HEK293 (cell line): ENCODE results near the gene FES.
A peak's percentile ranks its signal among the peaks of the same experiment; 100 is the strongest.

Experiments
- ATF2 ChIP-seq: fragments of 450-650 bp; formaldehyde crosslinking; IDR thresholded peaks from 2 replicates; pipeline ENCODE4 v1.5.1; 2016; ENCODE audit warnings: missing biosample characterization, missing genetic modification characterization, low read depth
- GLI2 ChIP-seq: fragments of 450-650 bp; formaldehyde crosslinking; IDR thresholded peaks from 2 replicates; pipeline ENCODE4; 2017; ENCODE audit warnings: missing biosample characterization, missing genetic modification characterization, low read depth, borderline replicate concordance
- MYNN ChIP-seq: fragments of 450-650 bp; formaldehyde crosslinking; IDR thresholded peaks from 2 replicates; pipeline ENCODE4 v1.5.1; 2016; ENCODE audit warnings: missing biosample characterization, missing genetic modification characterization, borderline replicate concordance
- OVOL3 ChIP-seq: fragments of 450-650 bp; formaldehyde crosslinking; IDR thresholded peaks from 2 replicates; pipeline ENCODE4 v1.5.1; 2016; ENCODE audit warnings: missing biosample characterization, missing genetic modification characterization
- SP2 ChIP-seq: fragments of 450-650 bp; formaldehyde crosslinking; IDR thresholded peaks from 2 replicates; pipeline ENCODE4 v1.5.1; 2016; ENCODE audit warnings: missing biosample characterization, missing genetic modification characterization
- ZEB2 ChIP-seq: fragments of 450-650 bp; formaldehyde crosslinking; IDR thresholded peaks from 2 replicates; pipeline ENCODE4 v1.5.1; 2016; ENCODE audit warnings: missing biosample characterization, missing genetic modification characterization
- ZFHX2 ChIP-seq: fragments of 450-650 bp; formaldehyde crosslinking; conservative IDR thresholded peaks from 2 replicates; pipeline ENCODE4 v1.5.1; 2016; ENCODE audit warnings: missing biosample characterization, missing genetic modification characterization
- ZFP69B ChIP-seq: fragments of 450-650 bp; formaldehyde crosslinking; IDR thresholded peaks from 2 replicates; pipeline ENCODE4 v1.5.1; 2016; ENCODE audit warnings: missing biosample characterization, missing genetic modification characterization
- ZNF174 ChIP-seq: fragments of 450-650 bp; formaldehyde crosslinking; IDR thresholded peaks from 2 replicates; pipeline ENCODE4 v1.5.0; 2017; ENCODE audit warnings: missing biosample characterization, mild to moderate bottlenecking, missing genetic modification characterization
- ZNF239 ChIP-seq: fragments of 450-650 bp; formaldehyde crosslinking; IDR thresholded peaks from 2 replicates; pipeline ENCODE4 v1.5.1; 2016; ENCODE audit warnings: missing biosample characterization, missing genetic modification characterization
- ZNF324 ChIP-seq: fragments of 450-650 bp; formaldehyde crosslinking; IDR thresholded peaks from 2 replicates; pipeline ENCODE4 v1.5.1; 2016; ENCODE audit warnings: missing biosample characterization, missing genetic modification characterization
- ZNF341 ChIP-seq: fragments of 450-650 bp; formaldehyde crosslinking; IDR thresholded peaks from 2 replicates; pipeline ENCODE4; 2016; ENCODE audit warnings: low read depth, missing biosample characterization, missing genetic modification characterization
- ZNF391 ChIP-seq: fragments of 450-650 bp; formaldehyde crosslinking; IDR thresholded peaks from 2 replicates; pipeline ENCODE4 v1.5.1; 2016; ENCODE audit warnings: low read depth, missing biosample characterization, missing genetic modification characterization, borderline replicate concordance
- ZNF433 ChIP-seq: fragments of 450-650 bp; formaldehyde crosslinking; IDR thresholded peaks from 2 replicates; pipeline ENCODE4 v1.5.1; 2016; ENCODE audit warnings: missing biosample characterization, missing genetic modification characterization, low read depth
- ZNF513 ChIP-seq: fragments of 450-650 bp; IDR thresholded peaks from 2 replicates; pipeline ENCODE4 v1.5.1; 2018; ENCODE audit warnings: missing biosample characterization, missing genetic modification characterization
- ZNF792 ChIP-seq: fragments of 450-650 bp; formaldehyde crosslinking; IDR thresholded peaks from 2 replicates; pipeline ENCODE4 v1.5.1; 2016; ENCODE audit warnings: missing biosample characterization, missing genetic modification characterization
- ZNF830 ChIP-seq: fragments of 450-650 bp; IDR thresholded peaks from 2 replicates; pipeline ENCODE4 v1.5.0; 2018; ENCODE audit warnings: missing biosample characterization, missing genetic modification characterization, low read depth, mild to moderate bottlenecking, moderate library complexity
- ZNF837 ChIP-seq: fragments of 450-650 bp; formaldehyde crosslinking; IDR thresholded peaks from 2 replicates; pipeline ENCODE4 v1.5.1; 2016; ENCODE audit warnings: missing biosample characterization, missing genetic modification characterization
- ZNF843 ChIP-seq: fragments of 450-650 bp; formaldehyde crosslinking; IDR thresholded peaks from 2 replicates; pipeline ENCODE4 v1.5.1; 2016; ENCODE audit warnings: missing biosample characterization, missing genetic modification characterization
- ZSCAN30 ChIP-seq: fragments of 450-650 bp; IDR thresholded peaks from 2 replicates; pipeline ENCODE4 v1.5.1; 2018; ENCODE audit warnings: missing biosample characterization, mild to moderate bottlenecking, missing genetic modification characterization, moderate library complexity
- ZSCAN5A ChIP-seq: fragments of 450-650 bp; formaldehyde crosslinking; IDR thresholded peaks from 2 replicates; pipeline ENCODE4 v1.5.1; 2016; ENCODE audit warnings: missing biosample characterization, missing genetic modification characterization
- TF ChIP-seq, protein P1 (sequence below): fragments of 450-650 bp; formaldehyde crosslinking; IDR thresholded peaks from 2 replicates; pipeline ENCODE4 v1.5.1; 2016; ENCODE audit warnings: missing biosample characterization, missing genetic modification characterization
- TF ChIP-seq, protein P2 (sequence below): fragments of 450-650 bp; formaldehyde crosslinking; IDR thresholded peaks from 2 replicates; pipeline ENCODE4 v1.5.1; 2016; ENCODE audit warnings: missing biosample characterization, missing genetic modification characterization, borderline replicate concordance
- TF ChIP-seq, protein P3 (sequence below): fragments of 450-650 bp; formaldehyde crosslinking; IDR thresholded peaks from 2 replicates; pipeline ENCODE4 v1.5.1; 2016; ENCODE audit warnings: missing biosample characterization, missing genetic modification characterization
- TF ChIP-seq, protein P4 (sequence below): fragments of 450-650 bp; formaldehyde crosslinking; IDR thresholded peaks from 2 replicates; pipeline ENCODE4 v1.5.1; 2016; ENCODE audit warnings: missing biosample characterization, missing genetic modification characterization

Gene FES

DNA sequence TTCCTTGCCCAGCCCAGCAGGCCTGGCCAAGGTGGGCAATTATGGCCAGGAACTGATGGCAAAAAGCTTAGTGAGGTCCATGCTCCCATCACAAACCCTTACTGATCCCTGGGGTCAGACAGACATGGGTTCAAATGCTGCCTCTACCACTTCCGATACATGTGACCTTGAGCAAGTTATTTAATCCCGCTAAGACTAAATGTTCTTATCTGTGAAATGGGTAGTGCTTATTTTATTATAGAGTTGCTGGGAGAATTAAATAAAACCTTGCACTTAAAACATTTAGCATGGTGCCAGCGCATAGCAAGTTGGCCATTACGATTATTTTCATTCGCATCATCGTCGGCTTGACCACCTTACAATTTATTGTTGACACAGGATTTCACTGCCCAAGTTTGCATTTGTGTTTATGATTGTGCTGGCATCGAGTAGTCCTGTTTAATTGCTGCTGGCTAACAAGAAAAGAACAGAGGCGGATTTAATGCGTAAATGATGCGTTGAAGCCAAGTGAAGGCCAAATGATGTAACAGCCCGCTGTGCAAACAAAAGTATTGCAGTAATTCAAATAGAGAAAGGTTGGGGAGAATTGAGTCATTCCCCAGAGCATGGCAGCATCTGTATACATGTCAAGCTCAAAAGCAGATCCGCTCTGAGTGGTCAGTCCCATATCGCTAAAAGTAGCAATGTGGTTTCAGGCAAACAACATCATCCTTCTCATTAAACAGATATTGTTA is 23.2 kb upstream of the FES start (continued):
- TF ChIP-seq ZNF513 (tag by site-specific recombination) (peak; percentile 14; the same call in 1 of the 2 replicates), ZSCAN5A (tag by site-specific recombination) (peak; percentile 65; the same call in 1 of the 2 replicates), ZSCAN30 (tag by site-specific recombination) (peak; percentile 70; the same call in 1 of the 2 replicates), ZFP69B (tag by site-specific recombination) (peak; percentile 86), ZEB2 (peak; percentile 97), ZNF341 (tag by site-specific recombination) (peak; percentile 90), ZNF837 (no peak), ZNF324 (tag by site-specific recombination) (peak; percentile 73; the same call in 1 of the 2 replicates), ZNF843 (tag by site-specific recombination) (peak; percentile 79), ZNF174 (tag by site-specific recombination) (no peak), ZFHX2 (tag by site-specific recombination) (peak; percentile 44; the same call in 1 of the 2 replicates), GLI2 (tag by site-specific recombination) (peak; percentile 77; the same call in 1 of the 2 replicates), ZNF433 (tag by site-specific recombination) (no peak), OVOL3 (tag by site-specific recombination) (peak; percentile 85), ZNF391 (tag by site-specific recombination) (no peak), ATF2 (tag by site-specific recombination) (peak; percentile 89), ZNF239 (tag by site-specific recombination) (no peak), SP2 (tag by site-specific recombination) (no peak), ZNF792 (no peak), MYNN (tag by site-specific recombination) (no peak), ZNF830 (tag by site-specific recombination) (no peak)
- TF ChIP-seq, protein P1, sequence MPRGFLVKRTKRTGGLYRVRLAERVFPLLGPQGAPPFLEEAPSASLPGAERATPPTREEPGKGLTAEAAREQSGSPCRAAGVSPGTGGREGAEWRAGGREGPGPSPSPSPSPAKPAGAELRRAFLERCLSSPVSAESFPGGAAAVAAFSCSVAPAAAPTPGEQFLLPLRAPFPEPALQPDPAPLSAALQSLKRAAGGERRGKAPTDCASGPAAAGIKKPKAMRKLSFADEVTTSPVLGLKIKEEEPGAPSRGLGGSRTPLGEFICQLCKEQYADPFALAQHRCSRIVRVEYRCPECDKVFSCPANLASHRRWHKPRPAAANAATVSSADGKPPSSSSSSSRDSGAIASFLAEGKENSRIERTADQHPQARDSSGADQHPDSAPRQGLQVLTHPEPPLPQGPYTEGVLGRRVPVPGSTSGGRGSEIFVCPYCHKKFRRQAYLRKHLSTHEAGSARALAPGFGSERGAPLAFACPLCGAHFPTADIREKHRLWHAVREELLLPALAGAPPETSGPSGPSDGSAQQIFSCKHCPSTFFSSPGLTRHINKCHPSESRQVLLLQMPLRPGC (tag by site-specific recombination): peak; percentile 91
- TF ChIP-seq, protein P2, sequence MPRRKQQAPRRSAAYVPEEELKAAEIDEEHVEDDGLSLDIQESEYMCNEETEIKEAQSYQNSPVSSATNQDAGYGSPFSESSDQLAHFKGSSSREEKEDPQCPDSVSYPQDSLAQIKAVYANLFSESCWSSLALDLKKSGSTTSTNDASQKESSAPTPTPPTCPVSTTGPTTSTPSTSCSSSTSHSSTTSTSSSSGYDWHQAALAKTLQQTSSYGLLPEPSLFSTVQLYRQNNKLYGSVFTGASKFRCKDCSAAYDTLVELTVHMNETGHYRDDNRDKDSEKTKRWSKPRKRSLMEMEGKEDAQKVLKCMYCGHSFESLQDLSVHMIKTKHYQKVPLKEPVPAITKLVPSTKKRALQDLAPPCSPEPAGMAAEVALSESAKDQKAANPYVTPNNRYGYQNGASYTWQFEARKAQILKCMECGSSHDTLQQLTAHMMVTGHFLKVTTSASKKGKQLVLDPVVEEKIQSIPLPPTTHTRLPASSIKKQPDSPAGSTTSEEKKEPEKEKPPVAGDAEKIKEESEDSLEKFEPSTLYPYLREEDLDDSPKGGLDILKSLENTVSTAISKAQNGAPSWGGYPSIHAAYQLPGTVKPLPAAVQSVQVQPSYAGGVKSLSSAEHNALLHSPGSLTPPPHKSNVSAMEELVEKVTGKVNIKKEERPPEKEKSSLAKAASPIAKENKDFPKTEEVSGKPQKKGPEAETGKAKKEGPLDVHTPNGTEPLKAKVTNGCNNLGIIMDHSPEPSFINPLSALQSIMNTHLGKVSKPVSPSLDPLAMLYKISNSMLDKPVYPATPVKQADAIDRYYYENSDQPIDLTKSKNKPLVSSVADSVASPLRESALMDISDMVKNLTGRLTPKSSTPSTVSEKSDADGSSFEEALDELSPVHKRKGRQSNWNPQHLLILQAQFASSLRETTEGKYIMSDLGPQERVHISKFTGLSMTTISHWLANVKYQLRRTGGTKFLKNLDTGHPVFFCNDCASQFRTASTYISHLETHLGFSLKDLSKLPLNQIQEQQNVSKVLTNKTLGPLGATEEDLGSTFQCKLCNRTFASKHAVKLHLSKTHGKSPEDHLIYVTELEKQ (tag by site-specific recombination): peak; percentile 82
- TF ChIP-seq, protein P3, sequence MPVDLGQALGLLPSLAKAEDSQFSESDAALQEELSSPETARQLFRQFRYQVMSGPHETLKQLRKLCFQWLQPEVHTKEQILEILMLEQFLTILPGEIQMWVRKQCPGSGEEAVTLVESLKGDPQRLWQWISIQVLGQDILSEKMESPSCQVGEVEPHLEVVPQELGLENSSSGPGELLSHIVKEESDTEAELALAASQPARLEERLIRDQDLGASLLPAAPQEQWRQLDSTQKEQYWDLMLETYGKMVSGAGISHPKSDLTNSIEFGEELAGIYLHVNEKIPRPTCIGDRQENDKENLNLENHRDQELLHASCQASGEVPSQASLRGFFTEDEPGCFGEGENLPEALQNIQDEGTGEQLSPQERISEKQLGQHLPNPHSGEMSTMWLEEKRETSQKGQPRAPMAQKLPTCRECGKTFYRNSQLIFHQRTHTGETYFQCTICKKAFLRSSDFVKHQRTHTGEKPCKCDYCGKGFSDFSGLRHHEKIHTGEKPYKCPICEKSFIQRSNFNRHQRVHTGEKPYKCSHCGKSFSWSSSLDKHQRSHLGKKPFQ (tag by site-specific recombination): peak; percentile 26; the same call in 1 of the 2 replicates
- TF ChIP-seq, protein P4, sequence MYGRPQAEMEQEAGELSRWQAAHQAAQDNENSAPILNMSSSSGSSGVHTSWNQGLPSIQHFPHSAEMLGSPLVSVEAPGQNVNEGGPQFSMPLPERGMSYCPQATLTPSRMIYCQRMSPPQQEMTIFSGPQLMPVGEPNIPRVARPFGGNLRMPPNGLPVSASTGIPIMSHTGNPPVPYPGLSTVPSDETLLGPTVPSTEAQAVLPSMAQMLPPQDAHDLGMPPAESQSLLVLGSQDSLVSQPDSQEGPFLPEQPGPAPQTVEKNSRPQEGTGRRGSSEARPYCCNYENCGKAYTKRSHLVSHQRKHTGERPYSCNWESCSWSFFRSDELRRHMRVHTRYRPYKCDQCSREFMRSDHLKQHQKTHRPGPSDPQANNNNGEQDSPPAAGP: peak; percentile 64
